ENCODE measurements around the gene NLK. TPM values are rescaled to one million over a fixed set of nuclear protein-coding genes. Genes with fewer than 3 reads are reported as not detected.

NLK gene
- total RNA-seq, 6 donors from 2014 or later = 16.1 to 34.5 (median 19.9) TPM

- WGBS, 2 donors = 80 to 91% methylated on average over 2 of the region's 2 CpGs
- DNase-seq = no peak
- no peaks in the 10 kb centered on the region for H3K36me3 ChIP-seq
- no peak overlapping the region for H3K4me3 ChIP-seq
- H3K4me1 ChIP-seq = peaks cover 36 to 45% (median 39%) of the 10 kb centered on the region in 4 donors
- H3K27me3 ChIP-seq = no peaks in the 10 kb centered on the region
- TF ChIP-seq CTCF (IDR thresholded peaks at IDR 0.05) = no peak
- no peak for TF ChIP-seq POLR2AphosphoS5 (IDR thresholded peaks at IDR 0.05)
- no peak for TF ChIP-seq EP300 (IDR thresholded peaks at IDR 0.05)
- no peak for TF ChIP-seq POLR2A (IDR thresholded peaks at IDR 0.05)
- H3K9me3 ChIP-seq = no peaks in the 10 kb centered on the region
- no peak for ATAC-seq (ENCODE audit: low FRiP score in 2 of 2)
- no peak overlapping the region for H3K27ac ChIP-seq
Observed at GRCh38 chr17:28053725-28054124, 11.2 kb downstream of the NLK start.

GRCh38 chr17:28055546-28056275 is 13.2 kb downstream of the NLK start:
- no peaks in the 10 kb centered on the region for H3K36me3 ChIP-seq
- no peak for DNase-seq
- no peaks in the 10 kb centered on the region for H3K27me3 ChIP-seq
- H3K27ac ChIP-seq = no peak overlapping the region
- H3K4me3 ChIP-seq = no peak overlapping the region
- TF ChIP-seq POLR2A (IDR thresholded peaks at IDR 0.05) (no peak), CTCF (IDR thresholded peaks at IDR 0.05) (no peak), EP300 (IDR thresholded peaks at IDR 0.05) (no peak), POLR2AphosphoS5 (IDR thresholded peaks at IDR 0.05) (no peak)
- no peak for ATAC-seq (ENCODE audit: low FRiP score in 2 of 2)
- WGBS, 2 donors = 40 to 41% methylated on average over 2 of the region's 2 CpGs
- no peaks in the 10 kb centered on the region for H3K9me3 ChIP-seq
- peaks cover 37 to 45% (median 41%) of the 10 kb centered on the region in 4 donors for H3K4me1 ChIP-seq

- no peak for TF ChIP-seq POLR2AphosphoS5 (IDR thresholded peaks at IDR 0.05)
- no peak for TF ChIP-seq EP300 (IDR thresholded peaks at IDR 0.05)
- no peak for TF ChIP-seq POLR2A (IDR thresholded peaks at IDR 0.05)
- no peak for TF ChIP-seq CTCF (IDR thresholded peaks at IDR 0.05)
- ATAC-seq (ENCODE audit: low FRiP score in 2 of 2) (no peak), DNase-seq (no peak)
- Histone ChIP-seq H3K4me1 (peaks cover 37 to 45% (median 41%) of the 10 kb centered on the region in 4 donors), H3K27me3 (no peaks in the 10 kb centered on the region), H3K9me3 (no peaks in the 10 kb centered on the region), H3K27ac (no peak overlapping the region), H3K4me3 (no peak overlapping the region), H3K36me3 (no peaks in the 10 kb centered on the region)
- 44% methylated on average over 3 of the region's 3 CpGs for WGBS, 2 donors
Observed at GRCh38 chr17:28056276-28056620, 13.8 kb downstream of the NLK start.

GRCh38 chr17:28057731-28058246 is 15.3 kb downstream of the NLK start:
- H3K9me3 ChIP-seq = no peaks in the 10 kb centered on the region
- H3K27me3 ChIP-seq = no peaks in the 10 kb centered on the region
- H3K4me1 ChIP-seq = peaks cover 31 to 44% (median 34%) of the 10 kb centered on the region in 4 donors
- H3K36me3 ChIP-seq = no peaks in the 10 kb centered on the region
- H3K4me3 ChIP-seq = no peak overlapping the region
- TF ChIP-seq EP300 (IDR thresholded peaks at IDR 0.05) = no peak
- TF ChIP-seq POLR2AphosphoS5 (IDR thresholded peaks at IDR 0.05) = no peak
- TF ChIP-seq CTCF (IDR thresholded peaks at IDR 0.05) = no peak
- no peak for TF ChIP-seq POLR2A (IDR thresholded peaks at IDR 0.05)
- 24 to 28% methylated on average over 1 of the region's 1 CpG for WGBS, 2 donors
- ATAC-seq (ENCODE audit: low FRiP score in 2 of 2) (peak in 1 of 2 donors; percentile 50), DNase-seq (no peak)
- peak overlapping the region in 3 of 4 donors; percentile 51 to 65 (median 65) for H3K27ac ChIP-seq

- no peak overlapping the region for H3K27ac ChIP-seq
- DNase-seq = no peak
- no peak for TF ChIP-seq EP300 (IDR thresholded peaks at IDR 0.05)
- TF ChIP-seq POLR2AphosphoS5 (IDR thresholded peaks at IDR 0.05) = no peak
- TF ChIP-seq POLR2A (IDR thresholded peaks at IDR 0.05) = no peak
- TF ChIP-seq CTCF (IDR thresholded peaks at IDR 0.05) = no peak
- no peaks in the 10 kb centered on the region for H3K9me3 ChIP-seq
- no peak overlapping the region for H3K4me3 ChIP-seq
- ATAC-seq (ENCODE audit: low FRiP score in 2 of 2) = no peak
- 92 to 98% methylated on average over 1 of the region's 1 CpG for WGBS, 2 donors
- H3K4me1 ChIP-seq = peaks cover 20 to 35% (median 30%) of the 10 kb centered on the region in 4 donors
- no peaks in the 10 kb centered on the region for H3K36me3 ChIP-seq
- H3K27me3 ChIP-seq = no peaks in the 10 kb centered on the region
Observed at GRCh38 chr17:28059675-28060074, 17.2 kb downstream of the NLK start.

All from upper lobe of left lung (tissue), 6 donors.